Neutrophil (primary cell): ENCODE results near the gene TMEM120A.

ENCODE experiments used
- H3K27ac ChIP-seq: fragments of 200-600 bp; sonication (generic); 2 replicates; pipeline ENCODE4 v1.5.1; 2016; ENCODE audit warnings: mild to moderate bottlenecking, moderate library complexity
- H3K27me3 ChIP-seq: fragments of 200-600 bp; sonication (generic); 2 replicates; pipeline ENCODE4 v1.6.0; 2016; ENCODE audit warnings: mild to moderate bottlenecking
- H3K36me3 ChIP-seq: fragments of 200-600 bp; sonication (generic); 2 replicates; pipeline ENCODE4 v1.5.1; 2017
- H3K4me1 ChIP-seq, 2 experiments: fragments of 200-600 bp in 1 of 2; sonication (generic) in 1 of 2; 1 replicate in 1 of 2; 2 replicates in 1 of 2; pipeline versions ENCODE4 v1.5.1 to v1.6.1; 2013 to 2016; ENCODE audit warnings: low read depth in 1 of 2, low read length in 1 of 2, mild to moderate bottlenecking in 1 of 2, moderate library complexity in 1 of 2; ENCODE audit not compliant: control insufficient read depth in 1 of 2, insufficient read depth in 1 of 2
- H3K4me3 ChIP-seq, 2 experiments: fragments of 200-600 bp in 1 of 2; sonication (generic) in 1 of 2; 1 replicate in 1 of 2; 2 replicates in 1 of 2; pipeline ENCODE4 v1.5.1; 2013 to 2016; ENCODE audit warnings: low read depth in 1 of 2, low read length in 1 of 2, mild to moderate bottlenecking in 1 of 2, moderate library complexity in 1 of 2
- H3K9me3 ChIP-seq: fragments of 200-600 bp; sonication (generic); 2 replicates; pipeline ENCODE4 v1.5.1; 2016
- CTCF ChIP-seq: fragments of 200-600 bp; sonication (generic); IDR thresholded peaks from 2 replicates; pipeline ENCODE4 v1.5.1; 2016; ENCODE audit warnings: antibody characterized with exemption

TMEM120A gene

GRCh38 chr7:75963381-75963995 is 30.9 kb downstream of the TMEM120A start:
- TF ChIP-seq CTCF: no peak
- Histone ChIP-seq H3K9me3 (no peaks in the 10 kb centered on the region), H3K27ac (no peak overlapping the region), H3K36me3 (peaks cover 36% of the 10 kb centered on the region), H3K27me3 (no peaks in the 10 kb centered on the region), H3K4me3 (no peak overlapping the region), H3K4me1 (peaks cover 11% of the 10 kb centered on the region in 2 experiments)

- peaks cover 37% of the 10 kb centered on the region for H3K36me3 ChIP-seq
Observed at GRCh38 chr7:75962607-75963380, 31.6 kb downstream of the TMEM120A start.

GRCh38 chr7:75961218-75961617 is 33.2 kb downstream of the TMEM120A start:
- peaks cover 13 to 14% of the 10 kb centered on the region in 2 experiments for H3K4me1 ChIP-seq
- H3K36me3 ChIP-seq: peaks cover 36% of the 10 kb centered on the region
- H3K9me3 ChIP-seq: no peaks in the 10 kb centered on the region
- no peak overlapping the region for H3K4me3 ChIP-seq
- H3K27me3 ChIP-seq: no peaks in the 10 kb centered on the region
- no peak overlapping the region for H3K27ac ChIP-seq
- no peak for TF ChIP-seq CTCF

More at GRCh38 chr7:75962607-75963380, 31.6 kb downstream of the TMEM120A start:
- Histone ChIP-seq H3K9me3 (no peaks in the 10 kb centered on the region), H3K27ac (no peak overlapping the region), H3K4me1 (peaks cover 8 to 9% of the 10 kb centered on the region in 2 experiments), H3K4me3 (no peak overlapping the region), H3K27me3 (no peaks in the 10 kb centered on the region)
- no peak for TF ChIP-seq CTCF

GRCh38 chr7:75960372-75960771 is 34.0 kb downstream of the TMEM120A start:
- no peak for TF ChIP-seq CTCF
- H3K9me3 ChIP-seq: no peaks in the 10 kb centered on the region

GRCh38 chr7:75958802-75959543 is 35.4 kb downstream of the TMEM120A start:
- no peak for TF ChIP-seq CTCF
- H3K27me3 ChIP-seq: no peaks in the 10 kb centered on the region
- no peak overlapping the region for H3K4me3 ChIP-seq
- H3K9me3 ChIP-seq: no peaks in the 10 kb centered on the region
- H3K27ac ChIP-seq: no peak overlapping the region
- peaks cover 34% of the 10 kb centered on the region for H3K36me3 ChIP-seq
- H3K4me1 ChIP-seq: peaks cover 25 to 27% of the 10 kb centered on the region in 2 experiments

More at GRCh38 chr7:75960372-75960771, 34.0 kb downstream of the TMEM120A start:
- Histone ChIP-seq H3K4me1 (peaks cover 15 to 17% of the 10 kb centered on the region in 2 experiments), H3K36me3 (peaks cover 35% of the 10 kb centered on the region), H3K27ac (no peak overlapping the region), H3K4me3 (no peak overlapping the region), H3K27me3 (no peaks in the 10 kb centered on the region)
